Activated naive CD4-positive, alpha-beta T cell treated with Interleukin-2 at 50 U/mL for 16 hours (primary cell): ENCODE measurements around the gene STK38L.
A peak's percentile ranks its signal among the peaks of the same experiment; 100 is the strongest.

Experiments
- DNase-seq: peaks from one replicate; pipeline ENCODE4 v3.0.0-alpha.2; 2020

STK38L gene

DNA sequence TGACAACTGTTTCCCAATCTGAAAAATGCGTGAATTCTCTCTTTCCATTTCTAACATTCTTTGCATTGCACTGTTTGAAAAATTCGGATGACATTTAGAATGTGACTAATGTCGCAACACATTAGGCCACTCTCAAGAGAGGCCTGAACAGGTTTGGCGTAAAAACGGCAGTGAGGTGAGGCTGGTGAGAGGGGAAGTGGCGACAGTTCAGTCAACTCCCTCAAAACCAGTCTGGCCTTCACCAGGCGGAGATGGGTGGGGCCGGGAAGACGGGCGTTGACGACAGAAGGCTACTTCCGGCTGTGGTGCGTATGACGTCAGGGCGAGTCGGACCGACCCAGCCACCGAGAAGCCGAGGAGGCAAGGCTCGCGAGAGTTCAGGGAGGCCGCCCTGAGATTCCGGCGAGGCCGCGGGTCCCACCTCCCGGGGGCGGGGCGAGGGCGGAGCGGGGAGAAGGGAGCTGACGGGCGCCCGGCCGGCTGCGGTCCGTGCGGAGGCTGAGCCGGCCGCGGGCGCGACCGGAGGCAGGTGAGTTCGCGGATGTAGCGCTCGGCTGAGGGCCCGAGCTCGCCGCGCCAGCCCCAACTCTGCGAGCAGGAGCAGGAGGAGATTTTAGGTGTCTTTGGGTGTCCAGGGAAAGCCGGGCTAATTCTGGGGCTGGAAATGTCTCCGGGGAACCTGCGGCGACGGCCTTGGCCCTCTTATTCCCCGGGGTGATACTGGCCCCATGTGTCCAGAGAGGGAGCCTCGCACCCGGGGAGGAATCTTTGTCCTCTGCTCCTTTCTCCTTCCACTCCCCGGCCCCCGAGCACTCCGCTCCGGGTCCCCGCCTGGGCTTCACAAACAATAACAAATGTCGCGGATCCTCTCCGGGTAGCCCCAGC lies at the start of gene STK38L:
TSS of gene STK38L (plus strand) at position 483 of the 885 bp plus-strand sequence. CDS start 53,435 bp downstream, outside the sequence.
- DNase-seq: peak; percentile 97

DNA sequence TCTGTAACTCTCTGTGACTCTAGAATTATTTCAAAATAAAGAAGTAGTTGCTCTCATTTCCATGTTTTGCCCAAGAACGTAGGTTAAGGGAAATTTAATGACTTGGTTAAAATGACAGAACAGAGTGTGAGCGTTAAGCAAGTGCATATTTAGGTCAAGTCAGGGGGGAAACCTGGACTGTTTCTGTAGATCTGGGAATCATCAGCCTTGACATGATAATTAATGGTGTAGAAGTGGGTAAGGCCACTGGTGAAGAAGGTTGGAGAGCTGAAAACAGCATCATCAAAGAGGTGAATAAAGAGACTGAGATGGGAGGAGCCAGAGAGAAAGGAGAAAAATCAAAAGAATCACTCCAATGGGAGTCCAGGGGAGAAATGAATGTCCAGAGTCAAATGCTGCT lies 49.4 kb upstream of the STK38L start:
- DNase-seq: no peak

DNA sequence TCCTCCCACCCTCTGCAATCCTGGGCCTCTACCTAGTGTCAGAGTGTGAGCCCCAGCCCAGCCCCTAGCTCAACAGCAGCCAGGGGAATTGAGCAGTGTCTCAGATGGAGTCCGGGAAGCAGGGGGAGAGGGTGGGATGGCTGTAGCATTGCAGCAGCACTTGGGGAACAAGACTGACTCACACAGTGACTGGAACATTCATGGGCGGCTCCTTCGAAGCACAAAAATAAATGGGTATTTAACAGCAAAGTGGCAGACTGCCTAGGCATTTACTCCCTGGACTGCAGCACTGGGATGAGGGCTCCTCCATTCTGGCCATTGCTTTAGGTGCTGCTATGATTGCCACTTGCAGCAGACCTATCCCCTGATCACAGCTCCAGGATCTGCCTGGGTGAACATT lies 46.0 kb upstream of the STK38L start:
- DNase-seq: no peak

DNA sequence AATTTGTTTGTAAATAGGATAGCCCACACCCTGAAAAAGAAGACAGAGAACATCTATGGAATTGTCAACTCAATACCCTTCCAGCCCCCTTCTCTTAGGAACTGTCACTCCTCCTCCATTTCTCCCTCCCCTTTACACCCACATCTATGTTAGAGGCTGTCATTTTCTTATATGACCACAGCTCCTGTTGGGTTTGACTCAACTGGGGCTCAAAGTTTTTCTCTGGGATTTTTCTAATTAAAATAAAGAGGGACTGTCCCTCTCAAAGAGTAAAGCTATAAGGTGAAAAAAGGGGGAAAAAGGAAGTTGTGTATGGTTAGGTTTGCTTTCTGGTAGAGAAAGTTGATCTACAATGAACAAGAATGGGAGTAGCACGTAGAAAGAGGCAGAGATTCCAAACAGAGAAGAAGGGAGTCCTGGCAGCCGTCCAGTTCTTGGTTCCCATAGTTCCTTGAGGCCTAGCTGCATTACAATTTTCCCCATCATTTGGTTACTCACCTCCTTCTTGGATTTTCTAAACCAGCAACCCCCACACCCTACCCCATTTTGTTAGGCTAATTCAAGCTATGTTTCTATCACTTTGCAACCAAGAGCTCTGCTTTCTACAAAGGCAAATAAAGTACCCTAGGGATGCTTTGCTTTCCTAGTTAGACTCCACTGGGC lies 44.3 kb upstream of the STK38L start:
- no peak for DNase-seq

DNA sequence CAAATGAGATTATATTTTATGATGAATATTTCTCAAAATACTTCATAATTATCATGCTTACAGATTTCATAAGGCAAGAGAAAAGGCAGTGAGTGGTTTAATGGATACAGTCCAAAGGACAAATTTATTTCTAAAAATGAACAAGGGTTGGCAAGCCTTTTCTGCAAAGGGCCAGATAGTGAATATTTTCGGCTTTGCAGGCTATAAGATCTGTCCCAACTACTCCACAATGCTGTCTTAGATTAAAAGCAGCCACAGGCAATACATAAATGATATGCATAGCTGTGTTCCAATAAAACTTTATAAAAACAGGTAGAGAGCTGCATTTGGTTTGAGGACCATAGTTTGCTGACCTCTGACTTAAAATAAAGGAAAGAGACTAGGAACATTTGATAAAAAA lies 42.9 kb upstream of the STK38L start:
- no peak for DNase-seq

DNA sequence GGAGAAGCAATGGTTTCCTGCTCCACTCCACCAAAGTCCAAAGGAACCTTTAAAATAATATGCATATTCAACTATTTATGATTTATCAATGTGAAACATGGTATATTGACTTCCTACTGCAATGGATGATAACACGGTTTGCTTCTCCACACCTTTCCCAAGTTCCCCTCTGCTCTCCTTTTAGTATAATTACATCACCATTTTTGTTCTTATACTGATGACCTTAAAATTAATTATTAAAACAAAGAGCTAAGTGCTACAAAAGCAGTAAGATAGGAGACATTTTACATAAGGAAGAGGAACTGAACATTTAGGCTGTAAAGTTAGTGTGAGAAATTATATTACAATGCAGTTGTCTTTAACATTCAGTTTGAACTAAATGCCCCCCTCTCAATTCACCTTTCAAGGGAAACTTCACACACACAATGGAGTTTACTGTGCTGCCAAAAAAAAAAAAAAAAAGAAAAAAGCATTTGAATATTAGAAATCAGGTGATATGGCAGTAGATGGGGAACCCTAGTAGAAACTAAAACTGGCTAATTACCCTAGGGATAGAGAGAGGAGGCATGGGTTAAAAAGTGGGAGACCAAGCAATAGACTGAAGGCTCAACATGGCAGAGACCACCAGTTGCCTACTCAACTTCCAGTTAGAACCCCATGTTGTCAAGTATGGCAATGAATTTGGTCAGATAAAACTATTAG lies 37.1 kb upstream of the STK38L start:
- DNase-seq: no peak

DNA sequence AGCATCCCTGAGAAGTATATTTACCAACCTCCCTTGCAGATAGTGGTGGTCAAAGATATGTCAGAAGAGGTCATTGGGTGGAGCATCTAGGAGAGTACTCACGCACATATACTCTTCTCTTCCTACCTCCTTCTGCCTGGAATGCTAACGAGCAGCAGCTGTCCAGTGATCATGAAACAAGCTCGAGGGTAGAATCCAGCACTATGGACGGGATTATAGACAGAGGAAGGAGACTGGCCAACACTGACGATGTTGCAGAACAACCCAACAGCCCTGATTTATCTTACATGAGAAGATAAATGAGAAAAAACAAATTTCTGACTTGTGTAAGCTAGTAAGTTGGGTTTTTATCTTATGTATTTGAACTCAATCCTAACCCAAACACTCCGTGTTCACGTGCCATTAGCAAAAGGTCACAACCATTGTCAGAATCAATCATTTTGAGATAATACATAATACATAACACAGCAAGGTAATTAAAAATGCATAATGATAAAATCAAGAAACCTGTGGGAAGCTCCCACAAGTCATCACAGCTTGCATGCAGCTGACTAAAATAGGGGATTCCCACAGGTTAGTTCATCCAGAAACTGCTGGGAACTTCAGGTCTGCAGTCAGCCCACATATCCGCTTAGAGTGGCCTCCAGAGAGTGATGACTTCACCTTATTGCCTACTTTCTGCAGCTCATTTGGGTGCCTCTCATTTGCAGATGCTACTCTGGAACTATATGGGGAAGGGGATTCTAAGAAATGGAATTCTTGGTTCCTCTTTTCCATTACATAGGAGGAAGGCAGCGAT lies 36.3 kb upstream of the STK38L start:
- DNase-seq: peak; percentile 33

DNA sequence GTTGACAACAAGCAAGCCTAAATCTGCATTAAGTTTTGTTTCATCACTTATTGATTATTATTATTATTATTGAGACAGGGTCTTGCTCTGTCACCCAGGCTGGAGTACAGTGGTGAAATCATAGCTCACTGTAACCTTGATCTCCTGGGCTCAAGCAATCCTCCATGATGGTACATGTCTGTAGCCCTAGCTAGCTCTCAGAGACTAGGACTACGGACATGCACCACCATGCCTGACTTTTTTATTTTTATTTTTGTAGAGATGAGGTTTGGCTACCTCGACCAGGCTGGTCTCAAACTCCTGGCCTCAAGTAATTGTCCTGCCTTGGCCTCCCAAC lies 35.7 kb upstream of the STK38L start:
- DNase-seq: no peak

DNA sequence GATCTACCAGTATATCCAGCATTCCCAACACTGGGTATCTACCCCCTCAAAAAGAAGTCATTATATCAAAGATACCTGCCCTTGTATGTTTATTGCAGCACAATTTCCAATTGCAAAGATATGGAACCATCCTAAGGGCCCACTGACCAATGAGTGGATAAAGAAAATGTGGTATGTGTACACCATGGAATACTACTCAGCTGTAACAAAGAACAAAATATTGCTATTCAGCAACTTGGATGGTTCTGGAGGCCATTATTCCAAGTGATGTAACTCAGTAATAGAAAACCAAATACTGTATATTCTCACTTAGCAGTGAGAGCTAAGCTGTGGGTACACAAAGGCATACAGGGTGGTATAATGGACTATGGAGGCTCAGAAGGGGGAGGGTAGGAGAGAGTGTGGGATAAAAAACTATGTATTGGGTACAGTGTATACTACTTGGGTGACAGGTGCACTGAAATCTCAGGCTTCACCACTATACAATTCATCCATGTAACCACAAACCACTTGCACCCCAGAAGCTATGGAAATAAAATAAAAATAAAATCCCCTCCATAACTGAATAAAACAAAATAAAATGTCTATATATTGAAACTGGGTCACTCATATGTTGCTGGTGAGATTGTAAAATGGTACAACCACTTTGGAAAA lies 34.7 kb upstream of the STK38L start:
- DNase-seq: no peak

DNA sequence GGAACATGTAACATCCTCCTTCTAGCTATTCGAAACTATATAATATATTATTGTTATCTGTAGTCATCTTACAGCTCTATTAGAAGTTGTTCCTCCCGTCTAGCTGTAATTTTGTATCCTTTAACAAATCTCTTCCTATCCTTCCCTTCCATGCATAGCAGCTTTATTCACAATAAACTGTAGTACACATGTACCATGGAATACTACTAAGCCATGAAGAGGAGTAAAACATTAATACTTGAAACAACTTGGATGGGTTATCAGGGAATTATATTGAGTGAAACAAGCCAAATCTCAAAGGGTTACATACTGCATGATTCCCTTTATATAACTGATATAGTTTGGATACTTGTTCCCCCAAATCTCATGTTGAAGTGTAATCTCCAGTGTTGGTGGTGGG lies 33.9 kb upstream of the STK38L start:
- no peak for DNase-seq

DNA sequence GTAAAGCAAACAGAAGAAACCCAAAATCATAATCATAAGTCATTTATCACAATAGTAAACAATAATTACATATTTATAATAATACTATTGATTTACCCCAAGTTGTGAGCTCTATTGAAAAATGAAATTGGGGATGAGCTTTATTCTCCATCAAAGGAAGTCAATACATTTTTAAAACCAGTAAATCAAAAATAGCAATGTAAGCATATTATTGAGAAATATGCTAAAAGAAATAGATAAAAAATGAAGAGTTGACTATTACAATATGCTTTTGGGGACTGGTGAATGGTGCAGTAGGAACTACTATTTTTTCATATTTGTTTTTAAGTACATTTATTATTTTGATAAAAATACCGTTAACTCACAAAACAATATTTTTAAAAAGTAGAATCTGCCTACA lies 31.2 kb upstream of the STK38L start:
- DNase-seq: no peak

DNA sequence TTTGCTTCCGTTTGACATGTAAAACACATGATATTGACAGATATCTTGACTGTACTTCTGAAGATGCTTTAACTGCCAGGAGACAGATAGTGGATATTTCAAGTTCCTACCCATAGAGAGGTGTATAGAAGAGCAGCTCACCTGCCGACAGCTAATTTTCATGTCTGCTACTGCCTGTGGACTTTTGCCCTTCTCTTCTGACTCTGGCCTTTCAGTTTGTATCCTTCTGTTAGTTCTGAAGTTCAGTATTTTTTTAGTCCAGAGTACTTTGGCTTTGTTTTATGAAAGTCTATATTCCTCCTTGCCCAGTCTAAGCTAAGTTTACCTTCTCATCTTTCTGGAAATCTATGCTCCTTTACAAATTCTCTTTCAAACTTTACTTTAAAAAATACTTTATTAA lies 30.8 kb upstream of the STK38L start:
- DNase-seq: no peak

DNA sequence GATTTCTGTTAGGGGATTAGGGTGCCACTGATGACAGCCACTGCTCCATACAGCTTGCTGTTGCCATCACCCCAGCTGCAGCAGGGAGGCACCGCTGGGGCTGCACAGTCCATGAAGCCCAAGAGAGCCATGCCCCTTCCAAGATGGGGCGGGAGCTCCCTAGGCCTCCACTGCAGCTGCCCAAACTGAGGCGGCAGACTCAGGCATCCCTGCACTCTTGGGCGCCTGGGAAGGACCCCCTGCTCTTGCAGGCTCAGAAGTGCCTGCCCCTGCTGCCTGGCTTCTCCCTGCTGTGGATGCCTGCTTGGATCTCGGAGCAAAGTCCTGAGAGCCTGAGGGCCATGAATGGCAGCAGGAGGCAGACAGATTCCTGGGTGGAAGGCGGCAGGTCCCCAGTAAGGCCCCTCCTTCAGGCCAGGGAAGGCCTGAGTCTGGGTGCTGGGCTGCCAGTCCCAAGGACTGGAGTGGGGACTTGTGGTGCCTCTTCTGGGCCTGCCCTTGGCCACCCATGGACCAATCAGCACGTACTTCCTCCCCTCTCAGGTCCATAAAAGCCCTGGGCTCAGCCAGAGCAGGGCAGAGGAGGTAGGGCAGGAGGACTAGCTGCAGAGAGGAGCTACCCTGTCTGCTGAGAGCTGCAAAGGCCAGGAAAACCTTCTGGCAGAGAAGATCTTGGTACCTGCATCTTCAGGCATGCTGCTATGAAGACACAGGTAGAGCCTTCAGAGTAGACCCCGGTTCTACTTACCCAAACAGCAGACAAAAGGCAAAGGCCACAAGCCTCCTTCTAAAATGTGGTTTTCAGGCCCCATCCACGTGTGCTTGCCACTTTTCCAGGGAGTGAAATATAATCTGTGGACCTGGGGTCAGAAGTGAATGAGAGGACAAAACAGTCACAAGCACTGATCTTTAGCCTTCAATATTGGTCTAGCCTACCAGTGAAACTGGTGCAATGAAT lies 30.0 kb upstream of the STK38L start:
- DNase-seq: no peak

DNA sequence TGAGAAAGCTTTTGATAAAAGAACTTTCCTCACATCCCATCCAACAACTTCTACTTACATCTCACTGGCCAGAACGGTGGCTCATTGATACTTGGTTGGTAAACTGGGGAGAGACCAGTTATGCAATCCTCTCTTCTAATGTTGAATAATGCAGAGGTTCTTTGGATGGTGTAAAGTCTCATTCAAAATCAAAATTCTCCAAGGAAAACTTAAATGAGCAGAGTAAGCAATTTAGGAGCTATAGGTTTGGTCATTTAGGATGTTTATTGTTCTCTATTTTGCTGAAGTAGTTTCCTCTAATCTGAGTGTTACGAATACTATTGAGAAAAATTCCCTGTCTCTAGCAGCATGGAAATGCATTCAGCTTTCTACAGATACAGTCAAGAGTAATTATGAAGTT lies 26.5 kb upstream of the STK38L start:
- DNase-seq: no peak

DNA sequence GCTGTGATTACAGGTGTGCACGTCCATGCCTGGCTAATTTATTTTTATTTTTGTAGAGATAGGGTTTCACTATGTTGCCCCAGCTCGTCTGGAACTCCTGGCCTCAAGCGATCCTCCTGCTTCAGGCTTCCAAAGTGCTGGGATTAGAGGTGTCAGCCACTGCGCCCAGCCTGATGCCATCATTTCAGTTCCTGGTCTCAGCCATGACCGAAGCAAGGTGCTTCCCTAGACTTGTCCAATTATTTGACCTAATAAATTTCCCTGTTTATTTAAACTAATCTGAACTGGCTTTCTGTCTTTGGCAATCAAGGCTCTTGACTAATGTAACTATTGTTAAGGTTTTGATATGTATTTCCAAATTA lies 24.4 kb upstream of the STK38L start:
- no peak for DNase-seq

DNA sequence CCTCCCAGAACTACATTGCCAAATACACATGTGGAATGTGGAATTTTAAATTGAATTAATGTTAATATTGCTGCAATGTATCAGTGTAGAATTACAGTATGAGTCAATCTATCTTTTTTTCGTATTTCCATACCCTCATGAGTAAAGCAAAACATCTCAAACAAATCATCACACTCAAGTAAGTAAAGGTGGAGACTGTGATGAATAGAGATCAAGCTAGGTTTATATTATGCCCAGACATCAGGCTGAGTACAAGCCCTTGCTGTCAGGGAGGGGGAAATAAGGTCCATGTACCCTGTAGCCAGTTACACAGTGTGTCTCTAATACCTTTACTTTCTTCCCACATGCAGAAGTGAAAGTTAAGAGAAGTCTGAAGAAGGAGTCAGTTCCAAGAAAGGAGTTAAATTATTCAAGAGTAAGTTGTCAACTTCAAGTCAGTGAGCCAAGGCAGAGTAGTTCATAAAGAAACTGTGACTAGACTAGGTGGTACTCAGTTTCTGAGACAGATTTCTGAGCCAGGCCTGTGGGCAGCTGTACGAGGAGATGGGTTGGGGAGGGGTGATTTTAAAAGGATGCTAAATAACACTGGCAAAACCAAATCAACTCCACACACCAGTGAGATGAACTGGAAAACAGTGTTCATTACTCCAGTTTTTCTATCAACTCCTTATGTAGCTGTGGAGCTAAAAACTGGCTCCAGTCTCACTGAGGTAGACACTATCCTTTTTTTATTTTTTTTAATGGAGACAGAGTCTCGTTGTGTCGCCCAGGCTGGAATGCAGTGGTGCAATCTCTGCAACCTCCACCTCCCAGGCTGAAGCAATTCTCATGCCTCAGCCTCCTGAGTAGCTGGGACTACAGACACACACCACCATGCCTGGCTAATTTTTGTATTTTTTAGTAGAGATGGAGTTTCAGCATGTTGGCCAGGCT lies 23.8 kb upstream of the STK38L start:
- no peak for DNase-seq

DNA sequence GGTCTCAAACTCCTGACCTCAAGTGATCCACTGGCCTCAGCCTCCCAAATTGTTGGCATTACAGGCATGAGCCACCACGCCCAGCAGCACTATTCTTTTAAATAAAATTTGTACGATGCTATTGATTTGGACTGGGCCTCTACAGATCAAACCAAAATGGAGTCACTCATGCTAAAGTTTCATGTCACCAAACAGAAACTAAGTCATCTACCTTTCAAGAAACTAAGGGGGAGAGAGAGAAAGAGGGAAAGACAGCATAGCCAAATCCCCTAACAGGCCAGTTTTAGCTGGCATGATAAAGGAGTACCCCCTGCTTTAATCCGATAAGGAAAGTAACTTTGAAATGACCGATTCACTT lies 23.1 kb upstream of the STK38L start:
- no peak for DNase-seq

DNA sequence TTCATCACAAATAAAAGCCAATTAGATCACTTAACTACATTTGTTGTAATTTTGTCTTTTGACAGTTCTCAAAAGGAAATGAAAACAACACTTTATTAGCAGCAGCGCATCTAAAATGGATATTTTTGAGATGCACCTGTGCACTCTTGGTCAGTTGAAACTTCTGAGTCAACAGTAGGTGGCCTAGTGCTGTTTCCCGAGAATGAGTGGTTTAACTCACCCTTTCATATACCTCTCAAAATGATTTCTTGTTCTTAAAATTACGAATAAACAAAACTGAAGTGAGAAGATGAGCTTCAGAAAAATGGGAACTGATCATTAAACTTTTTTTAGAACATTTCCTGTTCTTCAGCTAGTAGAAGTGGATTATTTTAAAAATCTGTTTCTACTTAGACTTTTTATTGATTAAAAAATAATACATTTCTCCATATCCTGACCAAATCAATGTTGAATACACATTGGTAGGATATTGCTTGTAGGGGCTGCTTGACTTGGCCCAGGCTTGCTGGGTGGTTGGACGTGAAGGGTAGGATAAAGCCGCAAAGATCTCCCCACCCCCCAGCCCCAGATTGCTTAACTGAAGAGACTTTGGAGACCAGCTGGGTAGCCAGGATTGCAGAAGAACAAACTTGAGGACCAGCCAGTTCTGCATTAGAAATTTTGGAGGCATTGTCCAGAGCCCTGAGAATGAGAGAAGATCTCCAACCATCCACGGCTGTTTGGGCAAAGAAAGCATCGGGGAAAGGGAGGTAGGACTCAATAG lies 22.3 kb upstream of the STK38L start:
- DNase-seq: no peak

DNA sequence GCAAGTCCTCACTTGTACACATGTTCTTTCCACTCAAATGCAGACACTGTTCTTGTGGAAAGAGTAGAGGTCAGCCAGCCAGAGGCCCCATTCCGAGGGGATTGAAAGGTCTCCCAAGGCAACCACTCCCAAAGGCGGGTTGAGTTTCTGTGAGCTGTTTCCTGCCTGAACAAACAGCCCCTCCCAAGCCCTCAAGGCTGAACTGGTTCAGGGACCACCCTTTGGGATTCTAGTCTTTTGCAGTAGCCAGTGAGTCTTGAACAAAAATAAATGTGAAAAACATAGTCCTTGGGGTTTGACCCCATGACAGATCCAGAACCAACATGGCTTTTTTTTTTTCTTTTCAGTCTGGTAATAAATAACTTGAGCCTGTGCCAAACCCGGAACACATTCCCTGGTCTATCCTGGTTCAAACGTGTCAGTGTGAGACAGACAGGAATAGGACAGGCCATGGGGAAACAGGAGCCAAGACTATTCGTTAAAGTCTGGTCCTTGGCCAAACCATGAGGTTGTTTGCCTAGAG lies 17.6 kb upstream of the STK38L start:
- no peak for DNase-seq
